Gastrocnemius medialis (tissue), 4 donors: ENCODE results near the gene GRID1.

Source experiments
- CTCF ChIP-seq, 5 experiments: fragments of 450-650 bp in 3 of 5; fragments of 200-600 bp in 2 of 5; sonication (generic) in 2 of 5; IDR thresholded peaks in 4 of 5; conservative IDR thresholded peaks in 1 of 5; 1 replicate in 4 of 5; 2 replicates in 1 of 5; pipeline ENCODE4 v1.5.1; 2016 to 2019; ENCODE audit warnings: antibody characterized with exemption in 5 of 5, mild to moderate bottlenecking in 3 of 5, moderate library complexity in 3 of 5
- POLR2A ChIP-seq, 2 donors: fragments of 450-650 bp; IDR thresholded peaks; one replicate each; pipeline ENCODE4 v1.6.1; 2017; ENCODE audit warnings: antibody characterized with exemption in 2 of 2, mild to moderate bottlenecking in 2 of 2, moderate library complexity in 2 of 2

- TF ChIP-seq CTCF (IDR thresholded peaks at IDR 0.05 in 4 of 5, conservative IDR thresholded peaks at IDR 0.05 in 1 of 5) (no peak), POLR2A (IDR thresholded peaks at IDR 0.05) (no peak)
Measured at GRCh38 chr10:86106616-86107015, 260.0 kb downstream of the GRID1 start.
